NCI-H2196 (cell line): Measurements from ENCODE around the gene APPL2.
"Not testable (repeated sequence)": the region's sequence is repeated elsewhere in the genome, so short reads cannot be mapped to it uniquely, and the experiment has no call there.

Experiments used
- DNase-seq: peaks from one replicate; lab custom pipeline; 2025; ENCODE audit not compliant: unreplicated experiment; lab: John Stamatoyannopoulos, UW

Gene APPL2

DNA sequence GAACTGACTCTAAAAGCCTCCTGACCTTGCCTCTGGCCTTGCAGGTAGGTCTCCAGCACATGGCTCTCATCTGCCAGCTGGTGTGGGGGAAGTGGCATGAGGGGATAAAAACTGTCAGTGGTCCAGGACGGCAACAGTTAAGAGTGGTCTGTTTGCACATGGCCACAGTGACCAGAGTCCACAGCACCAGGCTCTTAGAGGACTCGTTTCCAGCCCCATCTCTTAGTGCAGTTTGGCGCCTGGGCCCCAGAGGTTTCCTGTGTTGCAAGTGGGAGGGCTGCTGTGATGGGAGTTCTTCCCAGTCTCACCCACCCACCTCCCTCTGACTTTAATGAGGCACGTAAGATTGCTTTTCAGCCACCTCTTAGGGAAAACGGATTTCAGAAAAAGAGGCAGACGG, 37.0 kb downstream of the APPL2 start:
- no peak for DNase-seq

DNA sequence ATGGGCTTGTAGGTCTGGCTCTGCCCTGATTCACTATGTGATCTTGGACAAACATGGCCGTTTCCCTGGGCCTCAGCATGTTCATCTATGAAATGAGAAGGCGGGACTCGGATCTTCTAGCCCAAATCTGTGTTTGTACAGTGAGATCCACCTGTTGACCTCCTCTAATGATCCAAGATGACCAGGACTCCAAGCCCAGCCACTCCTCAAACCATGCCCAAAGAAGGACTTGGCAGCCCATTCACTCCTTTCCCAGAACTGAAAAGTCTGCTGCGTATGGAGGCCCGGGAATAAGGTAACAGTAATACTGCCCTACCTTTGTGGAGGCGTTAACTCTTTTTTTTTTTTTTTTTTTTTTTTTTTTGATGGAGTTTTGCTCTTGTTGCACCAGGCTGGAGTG, 39.9 kb downstream of the APPL2 start:
- DNase-seq = no peak

DNA sequence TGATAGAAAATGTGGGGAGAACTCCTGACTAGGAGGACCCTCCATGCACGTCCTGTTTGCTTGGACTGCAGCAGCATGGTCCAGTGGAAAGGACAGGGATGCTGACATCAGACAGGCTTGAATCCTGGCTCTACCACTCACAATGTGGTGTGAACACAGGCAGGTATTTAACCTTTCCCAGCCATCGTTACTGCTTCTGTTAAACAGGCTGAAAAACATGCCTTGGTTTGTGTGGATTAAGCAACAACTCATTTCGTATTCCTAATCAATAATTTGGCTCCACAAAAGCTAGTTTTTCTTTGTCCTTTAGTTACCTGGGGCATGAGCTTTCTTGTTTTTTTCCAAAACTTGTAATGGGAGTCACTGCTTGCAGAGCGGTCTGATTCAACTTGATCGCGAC, 41.0 kb downstream of the APPL2 start:
- no peak for DNase-seq

DNA sequence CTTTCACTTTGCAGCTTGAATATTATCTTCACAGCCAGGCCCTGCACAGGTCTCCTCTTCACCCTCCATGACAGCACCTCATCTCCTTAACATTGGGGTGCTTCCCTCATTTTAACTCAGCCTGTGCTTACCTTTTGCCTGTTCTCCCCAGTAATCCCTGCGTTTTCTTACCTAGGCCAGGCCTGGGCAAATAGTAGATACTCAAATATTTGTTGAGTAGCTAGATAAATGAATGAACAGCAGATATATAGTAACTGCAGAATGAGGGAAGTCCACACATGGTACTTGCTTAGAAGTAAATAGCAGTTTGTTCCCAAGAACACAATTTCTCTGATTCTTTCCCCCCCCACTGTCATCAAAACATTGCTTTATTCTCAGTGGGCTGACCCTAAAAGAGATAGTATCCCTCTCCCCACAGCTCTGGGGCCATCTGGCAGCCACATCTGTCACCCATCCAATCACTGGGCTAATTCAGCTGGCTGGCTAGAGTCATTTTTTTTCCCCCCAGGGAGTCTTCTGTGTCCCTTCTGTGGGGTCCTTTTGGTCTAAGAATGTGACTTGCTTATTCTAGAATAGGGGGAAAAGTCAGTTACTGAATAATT, 43.2 kb downstream of the APPL2 start:
- no peak for DNase-seq

DNA sequence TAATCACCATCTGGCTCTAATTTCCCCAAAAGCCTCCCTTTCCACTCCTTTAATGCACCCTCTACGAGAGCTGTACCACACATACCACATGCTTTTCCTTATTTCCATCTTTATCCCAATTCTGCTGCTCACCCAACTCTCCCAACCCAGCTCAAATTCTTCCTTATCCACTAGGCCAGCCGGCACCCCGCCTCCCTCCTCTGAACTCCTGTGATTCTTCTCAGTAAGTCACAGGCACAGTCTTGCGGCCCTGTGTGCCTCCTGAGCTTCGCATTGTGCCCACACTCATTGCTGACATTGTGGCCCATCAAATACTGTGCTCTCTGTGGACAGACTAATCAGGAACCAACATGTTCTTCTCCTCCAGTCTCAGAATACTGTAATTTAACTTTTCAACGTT, 45.4 kb downstream of the APPL2 start:
- DNase-seq = no peak

DNA sequence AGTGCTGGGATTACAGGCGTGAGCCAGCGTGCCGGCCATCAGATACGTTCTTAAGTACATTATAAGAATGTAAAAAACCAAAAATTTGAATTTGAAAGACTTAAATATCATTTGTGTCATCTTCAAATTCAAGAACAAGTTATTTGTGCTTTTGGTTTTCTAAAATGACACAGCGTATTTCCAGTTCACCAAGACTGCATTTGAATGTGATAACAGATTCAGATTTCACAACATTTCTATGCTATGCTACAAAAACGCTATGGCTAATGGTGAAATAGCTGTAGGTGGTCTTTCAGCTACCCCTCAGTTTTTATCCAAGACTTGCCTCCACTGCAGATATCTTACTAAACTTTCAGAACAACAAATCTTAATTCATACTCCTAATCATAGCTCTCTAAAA, 46.7 kb downstream of the APPL2 start:
- no peak for DNase-seq

DNA sequence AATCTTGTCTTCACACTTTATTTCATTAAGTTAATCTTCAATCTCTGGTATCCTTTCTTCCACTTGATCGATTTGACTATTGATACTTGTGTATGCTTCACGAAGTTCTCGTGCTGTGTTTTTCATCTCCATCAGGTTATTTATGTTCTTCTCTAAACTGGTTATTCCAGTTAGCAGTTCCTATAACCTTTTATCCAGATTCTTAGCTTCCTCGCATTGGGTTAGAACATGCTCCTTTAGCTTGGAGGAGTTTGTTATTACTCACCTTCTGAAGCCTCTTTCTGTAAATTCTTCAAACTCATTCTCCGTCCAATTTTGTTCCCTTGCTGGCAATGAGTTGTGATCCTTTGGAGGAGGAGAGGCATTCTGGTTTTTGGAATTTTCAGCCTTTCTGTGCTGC, 52.0 kb downstream of the APPL2 start:
- not testable (repeated sequence) for DNase-seq

DNA sequence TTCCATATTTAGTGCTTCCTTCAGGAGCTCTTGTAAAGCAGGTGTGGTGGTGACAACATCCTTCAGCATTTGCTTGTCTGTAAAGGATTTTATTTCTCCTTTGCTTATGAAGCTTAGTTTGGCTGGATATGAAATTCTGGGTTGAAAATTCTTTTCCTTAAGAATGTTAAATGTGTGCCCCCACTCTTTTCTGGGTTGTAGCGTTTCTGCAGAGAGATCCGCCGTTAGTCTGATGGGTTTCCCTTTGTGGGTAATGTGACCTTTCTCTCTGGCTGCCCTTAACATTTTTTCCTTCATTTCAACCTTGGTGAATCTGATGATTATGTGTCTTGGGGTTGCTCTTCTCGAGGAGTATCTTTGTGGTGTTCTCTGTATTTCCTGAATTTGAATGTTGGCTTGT, 52.6 kb downstream of the APPL2 start:
- not testable (repeated sequence) for DNase-seq

DNA sequence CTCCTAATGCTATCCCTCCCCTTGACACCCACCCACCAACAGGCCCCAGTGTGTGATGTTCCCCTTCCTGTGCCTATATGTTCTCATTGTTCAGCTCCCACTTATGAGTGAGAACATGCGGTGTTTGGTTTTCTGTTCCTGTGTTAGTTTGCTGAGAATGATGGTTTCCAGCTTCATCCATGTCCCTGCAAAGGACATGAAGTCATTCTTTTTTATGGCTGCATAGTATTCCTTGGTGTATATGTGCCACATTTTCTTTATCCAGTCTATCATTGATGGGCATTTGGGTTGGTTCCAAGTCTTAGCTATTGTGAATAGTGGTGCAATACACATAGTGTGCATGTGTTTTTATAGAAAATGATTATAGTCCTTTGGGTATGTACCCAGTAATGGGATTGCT, 56.9 kb downstream of the APPL2 start:
- not testable (repeated sequence) for DNase-seq

DNA sequence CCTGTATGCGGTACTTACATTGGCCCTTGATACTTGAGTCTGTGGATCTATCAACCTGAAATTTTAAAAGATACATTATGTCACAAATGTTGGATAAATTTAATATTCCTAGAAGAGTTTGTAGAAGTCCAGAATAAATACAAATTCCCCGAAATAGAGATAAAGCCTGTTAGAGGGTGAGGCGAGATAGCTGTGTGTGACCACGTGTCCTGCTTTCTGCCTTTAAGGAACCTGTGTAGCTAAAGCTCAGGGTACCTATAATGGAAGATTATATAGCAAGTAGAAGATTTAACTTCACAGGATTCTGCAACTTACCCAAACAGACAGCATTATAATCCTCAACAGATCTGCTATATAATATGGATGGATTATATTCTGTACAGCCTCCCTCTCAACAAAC, 58.8 kb downstream of the APPL2 start:
- no peak for DNase-seq

DNA sequence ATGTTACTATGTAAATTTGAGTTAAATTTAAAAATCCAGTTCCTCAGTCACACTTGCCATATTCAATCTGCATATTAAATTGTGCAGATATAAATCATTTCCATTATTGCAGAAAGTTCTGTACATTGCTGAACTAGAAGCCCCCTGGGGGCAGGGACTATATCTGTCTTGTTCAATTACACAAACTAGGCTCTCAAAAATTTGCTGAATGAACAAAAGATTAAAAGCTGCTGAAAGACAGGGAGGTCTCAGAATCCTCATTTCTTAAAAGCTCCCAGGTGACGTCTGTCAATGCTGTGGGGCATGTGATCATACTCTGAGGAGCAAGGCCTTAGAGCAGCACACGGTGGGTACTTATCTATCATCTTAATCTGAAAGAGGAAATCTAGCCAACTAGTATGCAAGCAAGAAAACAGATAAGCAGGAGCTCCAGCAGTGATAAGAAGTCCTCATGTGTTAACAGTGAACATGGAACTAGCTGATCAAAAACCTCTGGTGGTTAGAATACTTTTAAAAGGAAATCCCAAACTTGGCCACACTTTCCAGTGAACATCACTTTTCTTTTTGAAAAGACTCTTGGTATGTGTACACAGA, 60.5 kb downstream of the APPL2 start:
- DNase-seq = no peak

DNA sequence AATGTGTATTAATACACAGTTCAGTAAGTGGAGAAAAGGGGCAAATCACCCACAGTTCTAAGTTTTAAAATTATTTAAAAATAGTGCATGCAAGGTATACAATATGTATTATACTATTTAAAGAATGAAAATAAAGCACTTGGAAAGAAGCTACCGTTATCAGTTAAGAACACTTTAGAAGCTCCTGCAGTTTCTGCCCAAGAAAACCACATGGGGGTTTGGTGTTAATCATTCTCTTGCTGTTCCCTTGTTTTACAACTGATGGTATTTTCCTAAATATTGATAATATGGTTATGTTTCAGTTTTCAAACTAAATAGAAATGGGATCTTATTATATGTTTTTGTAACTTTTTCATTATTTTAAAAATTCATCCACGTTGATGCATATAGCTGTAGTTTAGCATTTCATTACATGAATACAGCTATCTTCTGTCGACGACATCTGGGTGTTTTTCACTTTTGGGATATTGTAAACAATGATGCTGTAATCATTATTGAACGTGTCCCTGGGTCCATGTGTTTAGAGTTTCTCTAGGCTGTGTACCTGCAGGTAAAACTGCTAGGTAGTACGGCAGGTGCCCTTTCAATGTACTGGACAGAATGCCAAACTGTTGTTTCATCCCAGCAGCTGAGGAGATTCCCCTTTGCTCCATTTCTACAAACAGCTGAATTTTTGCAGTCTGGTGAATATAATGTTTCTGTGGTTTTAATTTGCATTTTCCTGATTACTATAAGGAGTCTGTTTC, 64.1 kb downstream of the APPL2 start:
- DNase-seq = no peak

DNA sequence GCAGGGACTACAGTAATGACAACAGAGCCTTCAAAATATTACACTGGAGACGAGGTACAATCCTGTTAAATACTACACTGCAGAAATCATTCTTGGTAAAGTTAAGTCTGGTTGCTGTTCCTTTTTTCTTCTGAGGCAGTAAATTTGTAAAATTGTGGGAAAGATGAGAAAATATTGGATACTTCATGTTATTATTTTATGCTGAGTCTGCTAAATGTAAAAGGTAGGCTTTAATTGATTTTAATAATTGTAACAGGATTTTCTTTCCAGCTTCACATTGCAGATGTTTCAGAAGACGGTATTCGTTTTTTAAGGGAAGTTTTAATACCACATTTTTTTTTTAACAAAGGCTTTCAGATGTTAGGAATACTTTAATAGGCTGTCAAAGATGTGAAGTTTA, 65.8 kb downstream of the APPL2 start:
- no peak for DNase-seq

DNA sequence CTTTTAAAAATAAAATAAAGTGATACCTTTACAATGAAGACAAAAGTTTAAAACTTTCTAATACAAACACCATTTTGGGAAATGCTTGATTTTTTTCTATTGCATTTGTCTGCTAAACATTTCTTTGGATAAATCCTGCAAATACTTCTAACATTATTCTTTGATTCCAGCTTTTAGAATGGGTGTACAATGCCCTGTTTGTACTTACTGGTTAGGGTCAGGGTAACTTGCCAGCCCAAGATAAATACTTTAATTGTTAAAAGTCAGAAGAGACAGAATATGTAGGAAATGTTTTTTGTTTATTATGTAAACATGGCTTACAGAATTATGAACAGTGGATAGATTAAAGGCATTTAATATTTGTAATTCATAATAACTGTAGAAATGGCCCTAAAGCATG, 68.0 kb downstream of the APPL2 start:
- DNase-seq = no peak

DNA sequence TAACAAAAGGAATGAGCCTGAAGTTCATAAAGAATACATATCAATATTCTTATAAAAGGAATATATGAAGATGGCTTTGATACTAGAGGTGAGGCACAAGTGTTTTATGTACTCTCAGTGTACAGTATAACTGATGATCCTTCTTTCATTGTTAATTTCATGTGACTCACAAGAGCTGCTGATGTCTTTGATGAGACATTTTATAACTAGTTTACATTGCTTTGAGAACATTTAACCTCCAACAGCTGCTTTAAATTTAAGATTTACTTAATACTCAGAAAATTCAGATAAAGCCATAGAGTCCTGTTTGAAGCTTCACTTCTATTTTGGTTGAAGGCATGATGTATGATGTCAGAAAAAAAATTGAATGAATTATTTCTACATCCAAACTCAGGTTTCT, 68.6 kb downstream of the APPL2 start:
- no peak for DNase-seq

DNA sequence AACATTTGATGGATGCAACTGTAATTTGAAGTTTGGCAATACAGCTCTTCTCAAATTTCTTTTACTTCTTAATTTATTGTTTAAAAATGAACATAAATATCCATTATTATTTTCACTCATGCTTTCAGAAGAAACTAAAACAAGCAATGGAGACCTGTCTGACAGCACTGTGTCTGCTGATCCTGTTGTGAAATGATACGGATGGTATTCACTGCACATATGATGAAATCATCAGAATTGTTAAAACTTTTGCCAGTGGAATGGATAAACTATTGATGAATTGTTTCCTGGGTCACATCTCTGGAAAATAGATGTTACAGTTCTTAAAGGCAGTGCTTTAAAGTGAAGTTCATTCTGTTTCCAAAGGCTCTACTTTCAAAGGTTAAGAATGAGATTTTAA, 69.2 kb downstream of the APPL2 start:
- DNase-seq = no peak

DNA sequence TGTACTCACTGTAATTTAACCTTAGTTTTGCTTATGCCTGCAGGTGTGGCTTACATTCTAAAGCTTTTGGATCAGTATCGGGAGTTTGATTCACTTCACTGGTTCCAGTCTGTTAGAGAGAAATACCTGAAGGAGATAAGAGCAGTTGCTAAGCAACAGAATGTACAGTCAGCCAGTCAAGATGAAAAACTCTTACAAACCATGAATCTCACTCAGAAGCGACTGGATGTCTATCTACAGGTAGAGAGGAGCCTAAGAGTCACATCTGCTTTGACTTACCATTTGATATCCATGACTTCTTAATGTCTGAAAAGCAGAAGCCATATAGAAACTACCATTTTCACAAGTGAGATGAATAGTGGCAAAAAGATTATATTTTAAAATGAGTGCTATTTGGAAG, 71.9 kb downstream of the APPL2 start:
- peak; percentile 26 for DNase-seq

DNA sequence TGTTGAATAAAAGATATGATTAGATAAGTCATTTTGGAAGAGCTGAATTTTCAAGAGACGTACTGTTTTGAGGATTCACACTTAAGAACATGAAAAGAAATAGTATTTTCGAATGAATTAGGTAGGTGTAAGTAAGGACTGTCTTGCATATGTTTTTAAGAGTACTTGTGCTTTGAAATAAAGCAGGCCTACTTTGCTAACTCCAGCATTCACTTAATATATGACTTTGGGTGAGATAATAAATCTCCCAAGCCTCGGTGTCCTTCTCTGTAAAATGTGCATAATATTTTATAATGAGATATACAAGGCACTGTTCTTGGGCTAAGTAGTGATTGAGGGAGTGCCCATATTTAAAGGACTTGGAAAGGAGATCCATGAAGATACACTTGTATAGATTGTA, 73.8 kb downstream of the APPL2 start:
- no peak for DNase-seq

DNA sequence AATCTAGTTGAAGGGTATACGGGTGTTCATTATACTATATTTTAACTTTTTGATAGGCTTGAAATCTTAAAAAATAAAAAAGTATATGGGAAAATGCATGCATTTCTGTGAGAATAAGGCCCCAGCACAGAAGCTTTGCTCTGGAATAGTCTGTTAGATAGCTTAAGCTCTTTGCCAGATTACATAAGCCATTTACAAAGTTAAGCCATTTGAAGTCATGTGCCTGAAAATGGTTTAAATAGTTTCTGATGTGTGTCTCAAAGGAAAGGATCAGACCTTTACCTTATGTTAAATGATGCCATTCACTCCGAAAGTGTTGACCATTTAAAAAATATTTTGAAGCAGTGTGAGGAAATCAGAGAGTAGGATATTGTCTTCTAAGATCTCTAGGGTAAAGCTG, 77.1 kb downstream of the APPL2 start:
- DNase-seq = no peak

DNA sequence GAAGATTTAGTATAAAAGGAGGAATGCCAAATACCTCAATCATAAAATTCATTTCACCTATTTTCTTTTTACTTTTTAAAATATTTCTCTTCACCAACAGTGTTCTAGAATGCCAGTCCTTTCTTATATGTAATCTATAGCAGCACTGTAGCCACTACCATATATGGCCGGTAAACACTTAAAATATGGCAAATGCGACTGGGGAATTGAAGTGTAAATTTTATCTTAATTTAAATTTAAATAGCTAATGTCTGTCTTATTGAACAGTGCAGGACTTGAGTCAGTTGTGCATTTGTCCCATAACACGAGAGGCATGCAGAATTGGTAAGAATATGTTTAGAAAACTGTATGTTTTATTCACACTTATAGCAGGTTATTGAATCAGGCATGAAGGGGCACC, 78.4 kb downstream of the APPL2 start:
- no peak for DNase-seq

DNA sequence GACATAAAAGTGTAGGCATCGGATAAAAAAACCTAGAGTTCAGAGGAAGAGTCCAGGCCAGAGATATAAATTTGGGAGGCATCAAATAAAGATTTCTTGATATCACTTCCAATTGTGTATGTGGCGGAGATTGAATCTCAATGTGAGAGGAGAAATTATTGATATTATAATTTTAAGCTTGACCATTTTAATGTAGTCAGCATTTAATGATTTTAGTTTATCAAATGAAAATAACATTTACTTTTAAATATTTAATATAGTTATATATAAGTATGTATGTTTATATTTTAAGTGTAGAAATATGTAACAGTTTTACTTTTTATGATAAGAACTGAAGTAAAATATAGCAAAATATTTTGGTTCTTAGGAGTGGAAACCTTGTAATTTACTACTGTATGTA, 79.7 kb downstream of the APPL2 start:
- DNase-seq = no peak

DNA sequence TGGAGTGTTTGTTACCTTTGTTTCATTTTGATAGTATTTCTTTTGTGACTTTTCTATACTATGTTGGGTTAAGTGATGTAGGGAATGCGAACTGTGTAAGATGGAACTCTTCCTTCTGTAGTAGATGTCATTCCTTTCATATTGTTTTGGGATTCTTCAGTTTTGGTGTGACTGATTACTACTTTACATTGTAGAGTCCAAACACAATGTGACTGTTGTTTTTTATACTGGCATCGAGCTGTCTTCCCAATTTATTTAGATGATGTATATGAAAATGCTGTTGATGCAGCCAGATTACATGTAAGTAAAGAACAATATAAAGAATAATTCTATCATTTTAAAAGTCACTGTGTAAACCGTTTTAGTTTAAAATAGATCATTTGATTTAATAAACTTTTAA, 93.7 kb downstream of the APPL2 start:
- no peak for DNase-seq
